Skeletal muscle cell (primary cell): ENCODE results near the gene UCK1.

Source experiments
- DNase-seq: peaks from one replicate; pipeline ENCODE4 v3.0.0-alpha.2; 2010; ENCODE audit warnings: low read depth
- H3K4me3 ChIP-seq: 2 replicates; pipeline ENCODE4 v1.5.1; 2011; ENCODE audit warnings: low read depth, mild to moderate bottlenecking, control low read depth, low read length, moderate library complexity

Gene UCK1

GRCh38 chr9:131502781-131503625 is 28.1 kb downstream of the UCK1 start, which contains the start of gene POMT1:
Gene POMT1 (plus strand): TSS chr9:131502918. CDS start chr9:131504219, 1,301 bp downstream.
- peak within 1 kb of the TSS; percentile 82 for H3K4me3 ChIP-seq
- DNase-seq: peak; percentile 35

- peak; percentile 61 for DNase-seq
- H3K4me3 ChIP-seq: no peak overlapping the region
These were observed 30.0 kb downstream of the UCK1 start for GRCh38 chr9:131500939-131501541.

GRCh38 chr9:131500377-131500776 is 30.7 kb downstream of the UCK1 start:
- no peak overlapping the region for H3K4me3 ChIP-seq
- DNase-seq: no peak

GRCh38 chr9:131499254-131499767 is 31.8 kb downstream of the UCK1 start:
- no peak overlapping the region for H3K4me3 ChIP-seq

GRCh38 chr9:131496844-131497405 is 34.1 kb downstream of the UCK1 start:
- DNase-seq: no peak
- H3K4me3 ChIP-seq: no peak overlapping the region

More at GRCh38 chr9:131499254-131499767, 31.8 kb downstream of the UCK1 start:
- no peak for DNase-seq

- DNase-seq: no peak
These were observed 35.3 kb downstream of the UCK1 start for GRCh38 chr9:131495785-131496184.

GRCh38 chr9:131494296-131494870 is 36.7 kb downstream of the UCK1 start:
- no peak for DNase-seq
- H3K4me3 ChIP-seq: no peak overlapping the region

More at GRCh38 chr9:131495785-131496184, 35.3 kb downstream of the UCK1 start:
- no peak overlapping the region for H3K4me3 ChIP-seq

GRCh38 chr9:131492070-131492469 is 39.0 kb downstream of the UCK1 start:
- DNase-seq: no peak
- H3K4me3 ChIP-seq: no peak overlapping the region

GRCh38 chr9:131491001-131491710 is 39.9 kb downstream of the UCK1 start:
- no peak for DNase-seq
- H3K4me3 ChIP-seq: no peak overlapping the region

GRCh38 chr9:131490514-131490913 is 40.5 kb downstream of the UCK1 start:
- no peak for DNase-seq
- H3K4me3 ChIP-seq: no peak overlapping the region

GRCh38 chr9:131487621-131488031 is 43.4 kb downstream of the UCK1 start:
- DNase-seq: no peak

GRCh38 chr9:131487001-131487400 is 44.1 kb downstream of the UCK1 start:
- DNase-seq: no peak
- H3K4me3 ChIP-seq: no peak overlapping the region

More at GRCh38 chr9:131487621-131488031, 43.4 kb downstream of the UCK1 start:
- no peak overlapping the region for H3K4me3 ChIP-seq

GRCh38 chr9:131485728-131486422 is 45.2 kb downstream of the UCK1 start:
- H3K4me3 ChIP-seq: no peak overlapping the region
- no peak for DNase-seq

GRCh38 chr9:131485206-131485605 is 45.9 kb downstream of the UCK1 start:
- DNase-seq: no peak
- no peak overlapping the region for H3K4me3 ChIP-seq

GRCh38 chr9:131484560-131485185 is 46.4 kb downstream of the UCK1 start:
- no peak for DNase-seq

GRCh38 chr9:131484051-131484445 is 47.0 kb downstream of the UCK1 start:
- H3K4me3 ChIP-seq: no peak overlapping the region
- DNase-seq: no peak

More at GRCh38 chr9:131484560-131485185, 46.4 kb downstream of the UCK1 start:
- H3K4me3 ChIP-seq: no peak overlapping the region

GRCh38 chr9:131483319-131484050 is 47.6 kb downstream of the UCK1 start:
- DNase-seq: no peak
- H3K4me3 ChIP-seq: no peak overlapping the region
